Measurements from ENCODE around the gene MTERF4.

Gene MTERF4

DNA sequence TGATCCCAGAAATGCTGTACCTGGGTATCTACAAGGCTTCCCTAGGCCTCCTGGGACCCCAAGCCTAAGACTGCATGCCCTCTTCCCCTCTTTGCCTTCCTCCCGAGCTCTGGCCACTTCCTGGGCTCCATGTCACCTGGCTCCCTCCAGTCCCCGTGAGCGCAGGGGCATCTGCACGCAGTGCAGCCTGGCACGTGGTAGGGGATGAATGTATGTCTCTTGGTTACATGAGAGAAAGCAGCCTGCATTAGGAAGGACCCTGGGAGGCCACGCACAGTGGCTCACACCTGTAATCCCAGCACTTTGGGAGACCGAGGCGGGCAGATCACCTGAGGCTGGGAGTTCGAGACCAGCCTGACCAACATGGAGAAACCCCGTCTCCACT, 31.3 kb upstream of the MTERF4 start:
- no peak for DNase-seq (ENCODE audit: low read depth in 2 of 2)

DNA sequence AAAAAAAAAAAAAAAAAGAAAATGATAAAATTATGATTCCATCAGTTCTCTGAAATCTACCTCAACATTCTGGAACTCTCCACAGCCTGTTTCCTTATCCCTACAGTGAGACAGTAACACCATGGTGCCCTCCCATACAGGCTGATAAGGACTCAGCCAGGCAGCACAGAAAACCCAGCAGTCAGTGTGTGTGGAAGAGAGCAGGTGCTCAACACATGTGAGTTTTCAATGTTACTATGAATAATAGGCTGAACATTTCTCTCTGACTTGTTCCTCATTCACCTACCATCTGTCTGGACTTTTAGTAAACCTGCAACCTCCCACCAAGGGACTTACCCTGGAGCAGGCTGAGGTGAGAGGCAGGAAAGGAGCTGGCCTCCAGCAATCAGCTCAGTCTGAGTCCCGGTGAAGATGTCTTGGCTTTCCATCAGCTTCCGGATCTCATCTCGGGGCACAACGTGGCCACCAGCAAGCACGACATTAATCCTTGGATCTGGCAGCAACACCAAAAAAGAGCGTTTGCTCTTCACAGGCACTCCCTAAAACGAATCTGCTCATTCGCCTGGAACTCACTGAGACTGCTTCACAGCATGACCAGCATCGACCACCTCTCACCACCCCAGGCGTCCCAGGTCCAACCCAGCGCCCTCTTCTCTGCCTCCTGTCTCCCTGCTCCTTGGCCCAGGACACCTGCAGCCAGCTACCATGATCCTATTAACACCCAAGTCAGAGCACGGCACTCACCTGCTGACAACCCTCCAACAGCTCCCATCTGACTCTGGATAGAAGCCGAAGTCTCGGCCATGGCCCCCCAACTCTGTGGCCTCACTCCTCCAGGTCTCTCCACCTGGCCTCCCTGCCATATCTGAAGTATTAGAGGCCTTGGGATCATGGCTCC, 30.7 kb upstream of the MTERF4 start:
- no peak for DNase-seq (ENCODE audit: low read depth in 2 of 2)

DNA sequence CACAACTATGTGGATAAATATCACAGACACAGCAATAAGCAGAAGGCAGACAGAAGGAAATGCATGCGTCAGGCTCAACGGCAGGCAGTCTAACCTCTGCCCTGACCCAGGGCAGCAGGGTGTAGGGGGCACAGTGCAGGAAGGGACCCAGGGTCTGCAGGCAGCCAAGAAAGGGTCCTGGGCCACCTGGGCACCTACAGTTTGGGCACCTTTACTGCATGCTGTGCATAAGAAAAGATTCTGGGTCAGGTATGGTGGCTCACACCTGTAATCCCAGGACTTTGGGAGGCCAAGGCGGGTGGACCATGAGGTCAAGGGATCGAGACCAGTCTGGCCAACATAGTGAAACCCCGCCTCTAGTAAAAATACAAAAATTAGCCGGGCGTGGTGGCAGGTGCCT, 29.4 kb upstream of the MTERF4 start:
- no peak for DNase-seq (ENCODE audit: low read depth in 2 of 2)

DNA sequence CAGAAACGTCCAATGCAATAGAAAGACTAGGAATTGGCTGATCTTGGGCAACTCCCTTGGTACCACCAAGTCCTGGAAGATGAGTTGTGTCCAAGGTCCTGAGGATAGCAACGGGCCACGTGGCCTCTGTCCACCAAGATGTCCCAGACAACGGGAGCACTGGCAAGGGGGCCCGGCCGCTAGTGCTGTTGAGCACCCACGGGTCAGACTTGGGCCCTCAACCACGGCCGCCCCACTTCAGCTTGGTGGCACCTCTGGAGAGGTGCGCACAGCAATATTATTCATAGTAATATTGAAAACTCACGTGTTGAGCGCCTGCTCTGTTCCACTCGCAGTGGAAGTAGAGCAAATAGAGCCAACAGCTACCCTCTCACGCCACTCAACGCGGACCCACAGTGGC, 28.2 kb upstream of the MTERF4 start:
- DNase-seq (ENCODE audit: low read depth in 2 of 2): no peak

- DNase-seq (ENCODE audit: low read depth in 2 of 2): no peak
These were observed 27.2 kb upstream of the MTERF4 start for GRCh38 chr2:241129086-241129871.

DNA sequence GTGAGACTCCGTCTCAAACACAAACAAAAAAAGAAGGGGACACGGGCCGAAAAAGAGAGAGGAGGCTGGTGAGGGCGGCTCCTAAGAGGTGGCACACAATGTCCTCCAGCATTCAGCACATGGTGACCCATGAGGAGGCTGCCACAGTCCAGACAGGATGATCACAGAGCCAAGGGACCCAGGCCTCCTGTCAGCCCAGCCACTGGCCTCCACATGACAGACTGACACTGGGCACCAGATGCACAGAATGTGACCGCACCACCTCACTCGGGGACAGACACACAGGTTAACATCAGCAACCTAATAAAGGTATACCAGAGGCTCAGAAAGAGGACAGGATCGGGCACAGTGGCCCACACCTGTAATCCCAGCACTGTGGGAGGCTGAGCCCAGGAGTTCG, 26.2 kb upstream of the MTERF4 start:
- DNase-seq (ENCODE audit: low read depth in 2 of 2): no peak

DNA sequence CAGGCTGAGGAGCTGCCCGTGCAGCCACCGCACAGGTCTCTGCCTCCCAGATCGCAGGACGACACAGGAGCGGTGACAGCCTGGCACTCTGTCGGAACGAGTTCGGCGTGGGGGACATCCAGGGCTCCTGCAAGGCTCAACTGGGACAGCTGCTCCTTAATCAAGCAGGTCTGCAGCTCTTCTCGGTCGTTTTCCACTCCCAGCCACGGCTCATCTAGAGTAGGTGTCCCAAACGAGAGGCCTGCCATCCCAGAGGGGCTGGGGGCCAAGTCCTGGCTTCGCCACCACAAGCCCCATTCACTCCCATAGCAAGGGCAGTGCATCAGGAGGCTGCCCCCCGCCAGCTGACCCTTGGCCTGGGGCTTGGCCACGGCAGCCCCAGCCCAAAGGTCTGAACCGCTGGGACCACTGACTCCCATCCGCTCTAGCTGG, 24.7 kb upstream of the MTERF4 start:
- DNase-seq (ENCODE audit: low read depth in 2 of 2): no peak

- no peak for DNase-seq (ENCODE audit: low read depth in 2 of 2)
These were observed 24.1 kb upstream of the MTERF4 start for GRCh38 chr2:241126201-241126611.

GRCh38 chr2:241125626-241126025, 23.5 kb upstream of the MTERF4 start:
- no peak for DNase-seq (ENCODE audit: low read depth in 2 of 2)

GRCh38 chr2:241123816-241124536, 21.9 kb upstream of the MTERF4 start:
- DNase-seq (ENCODE audit: low read depth in 2 of 2): no peak

DNA sequence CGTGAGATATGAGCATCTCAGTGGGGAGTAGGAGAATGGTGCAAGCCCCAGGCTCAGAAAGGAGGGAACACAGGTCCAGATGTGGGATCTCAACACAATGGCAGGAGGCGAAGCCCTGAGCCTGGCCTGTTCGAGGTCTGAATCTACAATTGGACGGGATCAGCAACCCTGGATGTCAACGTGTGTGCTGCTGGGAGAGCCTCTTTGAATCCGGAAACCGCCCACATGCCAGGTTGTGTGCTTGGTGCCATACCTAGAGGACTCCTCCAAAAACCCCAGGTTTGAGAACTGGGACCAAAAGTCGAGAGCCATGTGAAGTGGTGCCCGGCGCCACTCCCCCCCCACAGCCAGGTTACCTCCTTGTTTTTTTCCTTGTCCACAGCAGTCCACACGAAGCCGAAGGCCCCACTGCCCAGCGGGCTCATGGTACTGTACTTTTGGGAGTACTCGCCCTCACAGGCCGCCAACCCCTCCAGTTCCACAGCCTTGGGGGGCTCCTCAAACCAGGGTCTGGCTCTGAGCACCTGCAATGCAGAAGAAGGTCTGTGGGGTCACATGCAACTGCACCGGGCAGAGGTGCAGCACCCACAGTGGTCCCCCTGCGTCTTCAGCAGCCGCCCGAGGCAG, 20.4 kb upstream of the MTERF4 start:
- no peak for DNase-seq (ENCODE audit: low read depth in 2 of 2)

- no peak for DNase-seq (ENCODE audit: low read depth in 2 of 2)
These were observed 18.9 kb upstream of the MTERF4 start for GRCh38 chr2:241121008-241121407.

DNA sequence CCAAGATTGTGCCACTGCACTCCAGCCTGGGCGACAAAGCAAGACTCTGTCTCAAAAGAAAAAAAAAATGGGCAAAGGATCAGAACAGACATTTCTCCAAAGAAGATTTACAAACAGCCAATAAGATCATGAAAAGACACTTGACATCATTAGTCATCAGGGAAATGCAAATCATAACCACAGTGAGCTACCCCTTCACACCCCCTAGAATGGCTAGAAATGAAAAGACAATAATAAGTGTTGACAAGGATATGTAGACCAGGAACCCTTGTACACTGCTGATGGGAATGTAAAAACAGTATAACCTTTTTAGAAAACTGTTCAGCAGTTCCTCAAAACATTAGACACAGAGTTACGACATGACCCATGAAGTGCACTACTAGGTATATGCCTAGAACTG, 18.4 kb upstream of the MTERF4 start:
- no peak for DNase-seq (ENCODE audit: low read depth in 2 of 2)

DNA sequence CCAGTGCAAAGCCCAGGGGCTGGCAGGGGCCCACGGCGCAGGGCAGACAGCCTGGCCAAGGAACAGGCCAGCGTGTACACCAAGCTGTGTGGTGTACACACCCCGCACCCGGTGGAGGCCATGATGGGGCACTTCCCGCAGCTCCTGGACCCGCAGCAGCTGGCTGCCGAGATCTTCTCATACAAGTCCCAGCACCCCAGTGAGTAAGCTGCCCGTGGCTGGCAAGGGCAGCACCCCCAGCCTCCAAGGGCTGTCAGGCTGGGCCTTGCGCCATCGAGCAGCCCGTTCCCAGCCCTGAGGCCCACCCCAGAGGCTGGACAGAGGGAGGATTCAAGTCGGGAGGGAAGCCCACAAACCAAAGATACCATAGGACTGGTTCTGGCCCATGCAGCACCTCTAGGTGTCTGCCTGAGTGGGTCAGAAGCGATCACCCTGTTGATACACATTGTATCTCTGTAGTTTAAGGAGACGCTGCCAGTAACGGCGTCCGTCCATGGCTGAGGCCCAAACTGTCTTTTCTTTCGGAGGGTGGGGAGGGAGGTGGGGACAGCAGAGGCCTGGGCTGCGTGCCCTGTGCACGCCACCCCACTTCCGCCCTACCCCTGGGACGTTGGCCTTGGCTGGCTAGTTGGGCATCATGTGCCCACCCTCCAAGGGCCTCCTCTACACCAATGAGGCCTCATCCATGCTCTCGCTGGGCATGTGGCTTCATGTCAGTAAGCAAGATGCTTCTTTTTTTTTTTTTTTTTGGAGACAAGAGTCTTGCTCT, 16.8 kb upstream of the MTERF4 start:
- DNase-seq (ENCODE audit: low read depth in 2 of 2): no peak

- DNase-seq (ENCODE audit: low read depth in 2 of 2): no peak
These were observed 14.8 kb upstream of the MTERF4 start for GRCh38 chr2:241116606-241117560.

DNA sequence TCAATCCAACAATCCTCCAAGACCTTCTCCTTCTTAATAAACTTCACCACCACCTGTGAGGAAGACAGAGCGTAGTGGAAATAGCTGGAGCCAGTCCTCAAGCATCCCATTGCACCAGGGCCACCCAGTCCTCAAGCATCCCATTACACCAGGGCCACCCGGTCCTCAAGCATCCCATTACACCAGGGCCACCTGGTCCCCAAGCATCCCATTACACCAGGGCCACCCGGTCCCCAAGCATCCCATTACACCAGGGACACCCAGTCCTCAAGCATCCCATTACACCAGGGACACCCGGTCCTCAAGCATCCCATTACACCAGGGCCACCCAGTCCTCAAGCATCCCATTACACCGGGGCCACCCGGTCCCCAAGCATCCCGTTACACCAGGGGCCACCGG, 13.3 kb upstream of the MTERF4 start:
- no peak for DNase-seq (ENCODE audit: low read depth in 2 of 2)

DNA sequence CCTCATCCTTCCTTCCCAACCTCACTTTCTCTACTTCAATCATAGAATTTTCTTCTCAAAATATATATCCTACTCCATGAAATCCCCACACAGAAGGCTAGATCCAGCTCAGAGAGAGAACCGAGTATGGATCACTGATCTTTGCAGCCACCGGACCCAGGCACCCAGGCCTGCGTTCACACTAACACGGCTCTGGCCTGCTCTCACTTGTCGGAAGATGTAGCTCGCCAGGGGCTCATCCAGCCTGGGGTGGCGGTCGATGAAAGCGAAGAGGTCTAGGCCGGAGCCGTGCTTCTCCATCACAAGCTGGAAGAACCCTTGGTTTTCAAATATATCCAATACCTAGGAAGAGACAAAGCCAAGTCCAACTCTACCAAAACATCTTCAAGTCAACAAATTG, 12.7 kb upstream of the MTERF4 start:
- DNase-seq (ENCODE audit: low read depth in 2 of 2): no peak

DNA sequence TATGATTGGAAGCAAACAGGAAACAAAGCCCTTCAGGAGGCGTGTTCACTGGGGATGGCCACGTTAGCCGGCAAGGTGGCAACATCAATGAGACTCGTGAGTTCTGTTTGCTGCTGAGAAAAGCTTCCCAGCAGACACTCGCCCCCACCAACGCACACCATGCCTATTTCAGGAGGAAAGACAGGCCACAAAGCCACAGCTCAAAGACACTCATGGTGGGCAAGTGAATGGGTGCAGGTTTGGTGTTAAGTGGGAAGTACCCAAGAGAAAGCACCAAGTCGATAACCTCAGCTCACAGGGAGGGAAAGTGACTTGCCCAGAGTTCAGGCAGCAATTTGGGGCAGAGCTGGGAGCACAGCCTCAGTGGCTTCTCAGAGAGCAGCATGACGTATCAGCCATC, 10.5 kb upstream of the MTERF4 start:
- no peak for DNase-seq (ENCODE audit: low read depth in 2 of 2)

GRCh38 chr2:241112046-241112445, 10.0 kb upstream of the MTERF4 start:
- no peak for DNase-seq (ENCODE audit: low read depth in 2 of 2)

DNA sequence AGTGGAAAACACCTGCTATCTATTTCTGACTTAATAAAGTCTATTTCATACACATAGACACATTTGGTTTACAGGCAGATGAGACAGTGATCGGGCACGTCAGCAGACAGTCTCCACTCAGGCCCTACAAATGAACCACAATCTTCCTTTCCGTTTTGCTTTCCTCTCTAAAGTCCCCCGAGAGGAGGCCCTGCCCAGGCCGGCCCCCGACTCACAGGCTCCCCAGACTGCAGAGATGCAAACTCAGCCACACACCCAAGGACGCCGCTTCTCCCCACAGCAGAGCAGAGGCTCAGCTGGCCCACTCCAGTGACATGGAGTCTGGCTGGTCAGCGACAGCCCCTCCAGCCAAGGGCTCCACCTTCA, 9.3 kb upstream of the MTERF4 start:
- no peak for DNase-seq (ENCODE audit: low read depth in 2 of 2)
